Activated CD4-positive, alpha-beta memory T cell treated with anti-CD3 and anti-CD28 coated beads for 36 hours (primary cell): ENCODE measurements around the gene CACNB2. TPM values are rescaled to one million over a fixed set of nuclear protein-coding genes. Genes with fewer than 3 reads are reported as not detected.

Experiments
- CTCF ChIA-PET: fragments of 350-600 bp; sonication (Branson Sonifier 250); formaldehyde crosslinking; loops from one replicate; lab custom pipeline; 2021; ENCODE audit warnings: antibody characterized with exemption, inconsistent platforms; lab: Charles Lee
- POLR2A ChIA-PET: fragments of 350-600 bp; sonication (Branson Sonifier 250); formaldehyde crosslinking; loops from one replicate; lab custom pipeline; 2021; ENCODE audit warnings: antibody characterized with exemption; lab: Charles Lee
- DNase-seq: peaks from one replicate; pipeline ENCODE4 v3.0.0-alpha.2; 2020
- H3K27ac Mint-ChIP-seq: one replicate; pipeline ENCODE4 v1.8.0; 2021; ENCODE audit warnings: mixed read lengths
- H3K27me3 Mint-ChIP-seq: one replicate; pipeline ENCODE4 v1.8.0; 2021; ENCODE audit warnings: mixed read lengths
- H3K36me3 Mint-ChIP-seq: one replicate; pipeline ENCODE4 v1.8.0; 2021; ENCODE audit warnings: mixed read lengths
- H3K4me1 Mint-ChIP-seq: one replicate; pipeline ENCODE4 v1.8.0; 2021; ENCODE audit warnings: low read depth, mixed read lengths
- H3K4me3 Mint-ChIP-seq: one replicate; pipeline ENCODE4 v1.8.0; 2021; ENCODE audit warnings: mild to moderate bottlenecking, mixed read lengths
- H3K9me3 Mint-ChIP-seq: one replicate; pipeline ENCODE4 v1.8.0; 2021; ENCODE audit warnings: mixed read lengths
- intact Hi-C: fragments of 100-400 bp; cut with micrococcal nuclease; formaldehyde crosslinking; loops from one replicate; pipeline ENCODE4 v1.15.1; 2023
- total RNA-seq, 2 experiments: library from RNA; stranded (reverse); gene quantifications; one replicate each; pipeline ENCODE4 v1.2.3, GENCODE V29; 2021

The CACNB2 gene
- total RNA-seq, 2 experiments from 2014 or later = not detected

- no peak for DNase-seq
- no peak overlapping the region for H3K4me3 Mint-ChIP-seq
- CTCF ChIA-PET = no interaction called here
Measured at GRCh38 chr10:18246967-18247366, 106.7 kb downstream of the CACNB2 start.

DNA sequence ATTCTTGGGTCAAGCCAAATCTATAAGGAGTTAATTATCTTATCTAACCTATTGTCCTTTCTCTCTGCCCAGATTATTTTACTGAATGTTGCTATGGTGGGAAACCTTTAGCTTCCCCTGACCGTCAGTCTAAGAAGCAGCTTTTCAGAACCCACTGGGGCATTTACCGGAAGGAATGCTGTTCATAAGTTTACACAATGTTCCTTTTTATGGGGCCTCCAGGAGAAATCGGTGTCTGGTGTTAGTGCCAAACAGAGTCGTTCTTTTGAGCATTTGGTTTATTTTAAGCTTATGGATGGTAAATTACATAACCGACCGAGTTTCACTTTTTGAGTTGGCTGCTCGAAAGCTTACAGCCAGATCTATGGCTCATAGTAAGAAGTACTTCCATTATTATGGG is 111.9 kb downstream of the CACNB2 start:
- H3K36me3 Mint-ChIP-seq = no peaks in the 10 kb centered on the region
- H3K4me1 Mint-ChIP-seq = no peaks in the 10 kb centered on the region
- H3K9me3 Mint-ChIP-seq = no peaks in the 10 kb centered on the region
- no peak overlapping the region for H3K27ac Mint-ChIP-seq
- intact Hi-C loops = no loop called here
- H3K4me3 Mint-ChIP-seq = no peak overlapping the region
- DNase-seq = no peak
- ChIA-PET CTCF (no interaction called here), POLR2A (no interaction called here)
- H3K27me3 Mint-ChIP-seq = no peaks in the 10 kb centered on the region

More at GRCh38 chr10:18246967-18247366, 106.7 kb downstream of the CACNB2 start:
- peaks cover 5% of the 10 kb centered on the region for H3K9me3 Mint-ChIP-seq
- H3K4me1 Mint-ChIP-seq = no peaks in the 10 kb centered on the region
- intact Hi-C loops = no loop called here
- no peaks in the 10 kb centered on the region for H3K36me3 Mint-ChIP-seq
- POLR2A ChIA-PET = no interaction called here
- no peaks in the 10 kb centered on the region for H3K27me3 Mint-ChIP-seq
- no peak overlapping the region for H3K27ac Mint-ChIP-seq

DNA sequence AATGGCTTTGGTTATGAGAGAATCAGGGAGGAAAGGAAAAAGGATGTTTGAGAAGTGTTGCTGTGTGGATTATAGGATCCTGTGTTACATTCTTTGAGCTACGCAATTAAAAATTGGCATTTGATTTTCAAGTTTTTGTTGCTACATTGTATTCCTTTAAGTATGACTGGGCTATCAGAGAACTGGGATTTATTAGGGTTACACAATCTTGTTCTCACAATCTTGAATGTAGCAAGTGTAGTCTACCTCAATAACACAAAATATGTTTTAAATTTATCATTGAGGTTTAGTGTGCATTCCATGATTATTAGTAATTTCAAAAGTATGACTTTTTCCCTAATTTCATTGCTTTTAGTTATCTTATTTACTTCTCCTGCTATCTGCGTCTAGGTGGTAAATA is 113.9 kb downstream of the CACNB2 start:
- H3K4me1 Mint-ChIP-seq = no peaks in the 10 kb centered on the region
- H3K36me3 Mint-ChIP-seq = no peaks in the 10 kb centered on the region
- no peaks in the 10 kb centered on the region for H3K9me3 Mint-ChIP-seq
- no peaks in the 10 kb centered on the region for H3K27me3 Mint-ChIP-seq
- ChIA-PET POLR2A (no interaction called here), CTCF (no interaction called here)
- H3K27ac Mint-ChIP-seq = no peak overlapping the region
- no peak overlapping the region for H3K4me3 Mint-ChIP-seq
- intact Hi-C loops = no loop called here
- no peak for DNase-seq

- Mint-ChIP-seq H3K27me3 (no peaks in the 10 kb centered on the region), H3K36me3 (no peaks in the 10 kb centered on the region), H3K27ac (no peak overlapping the region), H3K4me1 (no peaks in the 10 kb centered on the region), H3K4me3 (no peak overlapping the region), H3K9me3 (no peaks in the 10 kb centered on the region)
- no peak for DNase-seq
- intact Hi-C loops = no loop called here
- POLR2A ChIA-PET = no interaction called here
- CTCF ChIA-PET = no interaction called here
Measured at GRCh38 chr10:18254692-18255091, 114.5 kb downstream of the CACNB2 start.

- DNase-seq = no peak
- no peak overlapping the region for H3K4me3 Mint-ChIP-seq
- intact Hi-C loops = no loop called here
- H3K27me3 Mint-ChIP-seq = no peaks in the 10 kb centered on the region
- POLR2A ChIA-PET = no interaction called here
- H3K9me3 Mint-ChIP-seq = no peaks in the 10 kb centered on the region
- no peak overlapping the region for H3K27ac Mint-ChIP-seq
- CTCF ChIA-PET = no interaction called here
- H3K4me1 Mint-ChIP-seq = no peaks in the 10 kb centered on the region
- no peaks in the 10 kb centered on the region for H3K36me3 Mint-ChIP-seq
Measured at GRCh38 chr10:18260310-18260922, 120.2 kb downstream of the CACNB2 start.

- no peak overlapping the region for H3K27ac Mint-ChIP-seq
- ChIA-PET CTCF (no interaction called here), POLR2A (no interaction called here)
- H3K9me3 Mint-ChIP-seq = no peaks in the 10 kb centered on the region
- H3K4me1 Mint-ChIP-seq = no peaks in the 10 kb centered on the region
- H3K4me3 Mint-ChIP-seq = no peak overlapping the region
- intact Hi-C loops = no loop called here
- H3K36me3 Mint-ChIP-seq = no peaks in the 10 kb centered on the region
- no peak for DNase-seq
- H3K27me3 Mint-ChIP-seq = peaks cover 2% of the 10 kb centered on the region
Measured at GRCh38 chr10:18261063-18261610, 120.9 kb downstream of the CACNB2 start.

DNA sequence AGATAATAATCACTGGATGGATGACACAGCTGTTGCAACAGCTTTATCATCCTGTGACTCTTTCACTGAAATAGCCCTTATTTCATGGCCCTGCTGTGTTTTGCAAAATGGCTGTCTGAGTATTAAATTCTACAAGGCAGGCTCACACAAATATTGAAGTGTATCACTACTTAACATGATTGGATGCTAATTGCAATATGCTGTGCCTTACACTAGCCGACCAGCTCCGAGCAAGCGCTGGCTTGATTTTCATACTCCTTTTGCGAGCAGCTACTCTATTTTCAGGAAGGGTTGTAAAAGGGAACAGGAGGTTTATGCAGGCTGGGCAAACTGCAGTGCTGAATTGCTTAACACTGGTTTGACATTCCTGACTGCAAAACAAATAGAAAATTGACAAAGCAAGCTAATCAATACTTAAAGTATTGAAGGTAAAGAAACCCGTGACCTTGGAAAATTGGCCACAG is 121.6 kb downstream of the CACNB2 start:
- CTCF ChIA-PET = no interaction called here
- H3K4me3 Mint-ChIP-seq = no peak overlapping the region
- H3K36me3 Mint-ChIP-seq = no peaks in the 10 kb centered on the region
- no peaks in the 10 kb centered on the region for H3K9me3 Mint-ChIP-seq
- intact Hi-C loops = no loop called here
- peaks cover 2% of the 10 kb centered on the region for H3K27me3 Mint-ChIP-seq
- H3K27ac Mint-ChIP-seq = no peak overlapping the region
- H3K4me1 Mint-ChIP-seq = no peaks in the 10 kb centered on the region
- DNase-seq = no peak
- POLR2A ChIA-PET = no interaction called here

- DNase-seq = no peak
- Mint-ChIP-seq H3K4me3 (no peak overlapping the region), H3K9me3 (no peaks in the 10 kb centered on the region), H3K4me1 (no peaks in the 10 kb centered on the region), H3K36me3 (no peaks in the 10 kb centered on the region), H3K27ac (no peak overlapping the region), H3K27me3 (peaks cover 2% of the 10 kb centered on the region)
- CTCF ChIA-PET = no interaction called here
- intact Hi-C loops = no loop called here
- POLR2A ChIA-PET = no interaction called here
Measured at GRCh38 chr10:18264466-18265050, 124.3 kb downstream of the CACNB2 start.

- Mint-ChIP-seq H3K9me3 (no peaks in the 10 kb centered on the region), H3K4me1 (no peaks in the 10 kb centered on the region), H3K36me3 (no peaks in the 10 kb centered on the region), H3K27ac (no peak overlapping the region), H3K27me3 (peaks cover 2% of the 10 kb centered on the region), H3K4me3 (no peak overlapping the region)
- ChIA-PET CTCF (no interaction called here), POLR2A (no interaction called here)
- DNase-seq = no peak
- intact Hi-C loops = no loop called here
Measured at GRCh38 chr10:18268005-18268404, 127.8 kb downstream of the CACNB2 start.

DNA sequence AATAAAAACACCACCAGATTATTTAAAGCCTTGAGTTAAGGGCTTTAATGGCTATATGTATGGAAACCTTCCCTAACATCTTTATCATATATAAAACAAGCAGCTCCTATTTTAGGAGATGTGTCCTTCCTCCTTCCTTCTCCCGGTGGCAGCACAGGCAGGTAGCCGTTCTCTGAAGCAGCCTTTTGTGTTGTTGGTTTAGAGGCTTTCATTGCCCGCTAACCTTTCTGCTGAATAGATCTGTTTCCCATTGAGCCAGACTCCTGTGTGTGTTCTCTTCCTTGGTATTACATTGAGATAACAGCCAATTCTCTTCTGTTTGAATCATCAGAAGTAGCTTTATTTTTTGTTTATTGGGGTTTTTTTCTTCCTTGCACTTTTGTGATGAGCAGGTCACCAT is 131.3 kb downstream of the CACNB2 start:
- DNase-seq = no peak
- H3K4me1 Mint-ChIP-seq = no peaks in the 10 kb centered on the region
- no peaks in the 10 kb centered on the region for H3K9me3 Mint-ChIP-seq
- intact Hi-C loops = no loop called here
- POLR2A ChIA-PET = no interaction called here
- no peaks in the 10 kb centered on the region for H3K27me3 Mint-ChIP-seq
- no peak overlapping the region for H3K27ac Mint-ChIP-seq
- no peaks in the 10 kb centered on the region for H3K36me3 Mint-ChIP-seq
- CTCF ChIA-PET = no interaction called here
- no peak overlapping the region for H3K4me3 Mint-ChIP-seq

DNA sequence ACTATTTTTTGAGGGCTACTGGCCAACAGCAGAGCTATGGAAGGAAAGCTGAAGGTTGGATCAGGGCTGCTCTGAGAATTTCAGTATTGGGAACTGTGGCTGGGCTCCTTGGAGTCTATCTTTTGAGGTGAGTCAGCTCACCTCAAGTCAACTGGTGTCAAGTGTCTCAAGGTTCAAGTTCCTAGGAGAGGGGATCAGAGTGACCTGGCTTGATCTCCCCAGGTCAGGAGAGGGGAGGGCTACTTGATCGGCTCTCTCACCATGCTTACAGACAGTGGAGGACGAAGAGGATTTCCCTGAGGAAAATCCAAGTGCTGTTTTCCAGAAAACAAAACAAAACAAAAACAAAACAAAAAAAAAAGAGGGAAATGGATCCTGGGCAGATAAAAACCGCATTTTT is 132.8 kb downstream of the CACNB2 start:
- CTCF ChIA-PET = no interaction called here
- Mint-ChIP-seq H3K27ac (no peak overlapping the region), H3K4me3 (no peak overlapping the region), H3K9me3 (no peaks in the 10 kb centered on the region), H3K4me1 (no peaks in the 10 kb centered on the region), H3K36me3 (no peaks in the 10 kb centered on the region), H3K27me3 (no peaks in the 10 kb centered on the region)
- intact Hi-C loops = no loop called here
- no peak for DNase-seq
- POLR2A ChIA-PET = no interaction called here

- DNase-seq = no peak
- peaks cover 8% of the 10 kb centered on the region for H3K27me3 Mint-ChIP-seq
- H3K36me3 Mint-ChIP-seq = no peaks in the 10 kb centered on the region
- no peak overlapping the region for H3K27ac Mint-ChIP-seq
- intact Hi-C loops = no loop called here
- H3K9me3 Mint-ChIP-seq = no peaks in the 10 kb centered on the region
- no peak overlapping the region for H3K4me3 Mint-ChIP-seq
- ChIA-PET POLR2A (no interaction called here), CTCF (no interaction called here)
- no peaks in the 10 kb centered on the region for H3K4me1 Mint-ChIP-seq
Measured at GRCh38 chr10:18278181-18278580, 138.0 kb downstream of the CACNB2 start.

GRCh38 chr10:18279173-18279572 is 138.9 kb downstream of the CACNB2 start:
- no peak overlapping the region for H3K27ac Mint-ChIP-seq
- DNase-seq = no peak
- ChIA-PET POLR2A (no interaction called here), CTCF (no interaction called here)
- H3K4me1 Mint-ChIP-seq = no peaks in the 10 kb centered on the region
- no peaks in the 10 kb centered on the region for H3K9me3 Mint-ChIP-seq
- intact Hi-C loops = no loop called here
- H3K4me3 Mint-ChIP-seq = no peak overlapping the region
- H3K36me3 Mint-ChIP-seq = no peaks in the 10 kb centered on the region
- H3K27me3 Mint-ChIP-seq = peaks cover 8% of the 10 kb centered on the region
